Endothelial cell (in vitro differentiated cells): ENCODE results near the gene ADAMTSL2. TPM values are rescaled to one million over a fixed set of nuclear protein-coding genes. Genes with fewer than 3 reads are reported as not detected.

Source experiments
- DNase-seq: peaks from one replicate; pipeline ENCODE4 v3.0.0; 2021; ENCODE audit warnings: low spot score
- H3K27ac Mint-ChIP-seq: one replicate; pipeline ENCODE4 v1.8.0; 2021; ENCODE audit warnings: mixed read lengths, inconsistent platforms; ENCODE audit not compliant: unreplicated experiment
- H3K27me3 Mint-ChIP-seq: one replicate; pipeline ENCODE4 v1.8.0; 2021; ENCODE audit warnings: mild to moderate bottlenecking, moderate library complexity, mixed read lengths, inconsistent platforms; ENCODE audit not compliant: unreplicated experiment
- H3K36me3 Mint-ChIP-seq: one replicate; pipeline ENCODE4 v1.8.0; 2021; ENCODE audit warnings: mild to moderate bottlenecking, low read depth, mixed read lengths, inconsistent platforms; ENCODE audit not compliant: unreplicated experiment
- H3K4me1 Mint-ChIP-seq: one replicate; pipeline ENCODE4 v1.8.0; 2021; ENCODE audit warnings: mild to moderate bottlenecking, mixed read lengths, inconsistent platforms; ENCODE audit not compliant: unreplicated experiment
- H3K4me3 Mint-ChIP-seq: one replicate; pipeline ENCODE4 v1.8.0; 2021; ENCODE audit warnings: mild to moderate bottlenecking, mixed read lengths, inconsistent platforms; ENCODE audit not compliant: unreplicated experiment
- H3K9me3 Mint-ChIP-seq: one replicate; pipeline ENCODE4 v1.8.0; 2021; ENCODE audit warnings: mixed read lengths, inconsistent platforms; ENCODE audit not compliant: unreplicated experiment
- CTCF ChIP-seq: fragments of 200-600 bp; sonication (generic); IDR thresholded peaks from one replicate; pipeline ENCODE4 v1.5.0; 2021; ENCODE audit warnings: antibody characterized with exemption; ENCODE audit not compliant: unreplicated experiment
- total RNA-seq: library from RNA; stranded (reverse); fragmentation: NEBNext Ultra II Directional; extraction: Animal tissue kit (Norgen Biotek cat#: 25700); gene quantifications from one replicate; pipeline ENCODE4 v1.2.1, GENCODE V29; 2021; ENCODE audit not compliant: unreplicated experiment

The ADAMTSL2 gene
- total RNA-seq, 1 donor from 2014 or later = 5.9 TPM

- H3K36me3 Mint-ChIP-seq = peaks cover 13% of the 10 kb centered on the region
- no peak overlapping the region for H3K27ac Mint-ChIP-seq
- no peak for TF ChIP-seq CTCF
- H3K9me3 Mint-ChIP-seq = no peaks in the 10 kb centered on the region
- DNase-seq = no peak
- no peak overlapping the region for H3K4me3 Mint-ChIP-seq
- H3K4me1 Mint-ChIP-seq = peaks cover 20% of the 10 kb centered on the region
- peaks cover 7% of the 10 kb centered on the region for H3K27me3 Mint-ChIP-seq
Measured at GRCh38 chr9:133583586-133583985, 49.1 kb downstream of the ADAMTSL2 start.

GRCh38 chr9:133584167-133584558 is 49.7 kb downstream of the ADAMTSL2 start:
- Mint-ChIP-seq H3K27ac (no peak overlapping the region), H3K27me3 (peaks cover 7% of the 10 kb centered on the region), H3K36me3 (peaks cover 13% of the 10 kb centered on the region), H3K4me3 (no peak overlapping the region), H3K9me3 (no peaks in the 10 kb centered on the region), H3K4me1 (peaks cover 20% of the 10 kb centered on the region)
- no peak for TF ChIP-seq CTCF
- DNase-seq = no peak

GRCh38 chr9:133584559-133585476 is 50.3 kb downstream of the ADAMTSL2 start:
- no peaks in the 10 kb centered on the region for H3K9me3 Mint-ChIP-seq
- peaks cover 7% of the 10 kb centered on the region for H3K27me3 Mint-ChIP-seq
- H3K4me3 Mint-ChIP-seq = no peak overlapping the region
- peaks cover 20% of the 10 kb centered on the region for H3K4me1 Mint-ChIP-seq
- no peak for TF ChIP-seq CTCF
- DNase-seq = no peak
- H3K27ac Mint-ChIP-seq = no peak overlapping the region
- peaks cover 13% of the 10 kb centered on the region for H3K36me3 Mint-ChIP-seq

- H3K4me1 Mint-ChIP-seq = peaks cover 20% of the 10 kb centered on the region
- H3K27me3 Mint-ChIP-seq = peaks cover 7% of the 10 kb centered on the region
- H3K36me3 Mint-ChIP-seq = peaks cover 9% of the 10 kb centered on the region
- no peak for DNase-seq
- no peaks in the 10 kb centered on the region for H3K9me3 Mint-ChIP-seq
- H3K4me3 Mint-ChIP-seq = no peak overlapping the region
- TF ChIP-seq CTCF = no peak
- no peak overlapping the region for H3K27ac Mint-ChIP-seq
Measured at GRCh38 chr9:133585481-133586351, 51.2 kb downstream of the ADAMTSL2 start.
